Liver (tissue), 9 donors: ENCODE measurements around the gene NCLN. TPM values are rescaled to one million over a fixed set of nuclear protein-coding genes. Genes with fewer than 3 reads are reported as not detected.

Experiments
- DNase-seq: peaks from one replicate; pipeline ENCODE4 v3.0.0-alpha.2; 2017; ENCODE audit warnings: low spot score
- H3K27ac ChIP-seq, 2 donors: one replicate each; pipeline ENCODE4 v1.7.0; 2013; ENCODE audit warnings: inconsistent platforms in 2 of 2, low read length in 2 of 2, control low read depth in 1 of 2, low read depth in 1 of 2, mild to moderate bottlenecking in 1 of 2
- H3K27me3 ChIP-seq, 4 donors: one replicate each; pipeline versions ENCODE4 v1.6.1 to v1.7.0; 2013; ENCODE audit warnings: low read length in 3 of 4, inconsistent platforms in 1 of 4, mild to moderate bottlenecking in 1 of 4, moderate library complexity in 1 of 4; ENCODE audit not compliant: control insufficient read depth in 4 of 4, insufficient read depth in 4 of 4
- H3K36me3 ChIP-seq, 4 donors: one replicate each; pipeline versions ENCODE4 v1.6.1 to v1.7.0; 2013; ENCODE audit warnings: low read length in 3 of 4, mild to moderate bottlenecking in 3 of 4, low read depth in 1 of 4, moderate library complexity in 1 of 4; ENCODE audit not compliant: control insufficient read depth in 4 of 4, insufficient read depth in 3 of 4
- H3K4me1 ChIP-seq, 4 donors: one replicate each; pipeline versions ENCODE4 v1.6.1 to v1.7.0; 2013; ENCODE audit warnings: low read length in 3 of 4, mild to moderate bottlenecking in 3 of 4, moderate library complexity in 1 of 4; ENCODE audit not compliant: control insufficient read depth in 4 of 4, insufficient read depth in 4 of 4
- H3K4me3 ChIP-seq, 3 donors: one replicate each; pipeline versions ENCODE4 v1.6.1 to v1.7.0; 2013; ENCODE audit warnings: low read length in 3 of 3, control low read depth in 1 of 3, low read depth in 1 of 3, mild to moderate bottlenecking in 1 of 3
- H3K9ac ChIP-seq, 2 donors: one replicate each; pipeline ENCODE4 v1.7.0; 2013; ENCODE audit warnings: low read length in 2 of 2, mild to moderate bottlenecking in 2 of 2, moderate library complexity in 2 of 2, control low read depth in 1 of 2, low read depth in 1 of 2
- H3K9me3 ChIP-seq, 4 donors: one replicate each; pipeline versions ENCODE4 v1.6.1 to v1.7.0; 2013; ENCODE audit warnings: low read length in 3 of 4; ENCODE audit not compliant: control insufficient read depth in 4 of 4
- EGR1 ChIP-seq, 2 donors: IDR thresholded peaks; 2 replicates each; pipeline ENCODE4 v1.6.1; 2016 to 2018; ENCODE audit warnings: antibody characterized with exemption in 2 of 2, low read depth in 2 of 2
- FOXA1 ChIP-seq: IDR thresholded peaks from 2 replicates; pipeline ENCODE4 v1.6.1; 2016; ENCODE audit warnings: antibody characterized with exemption
- FOXA2 ChIP-seq: IDR thresholded peaks from 2 replicates; pipeline ENCODE4 v1.6.1; 2016; ENCODE audit warnings: antibody characterized with exemption
- GABPA ChIP-seq, 2 donors: IDR thresholded peaks in 1 of 2; conservative IDR thresholded peaks in 1 of 2; 2 replicates each; pipeline ENCODE4 v1.6.1; 2016; ENCODE audit warnings: antibody characterized with exemption in 2 of 2, mild to moderate bottlenecking in 1 of 2, moderate library complexity in 1 of 2
- HNF4A ChIP-seq, 2 donors: conservative IDR thresholded peaks; 2 replicates each; pipeline ENCODE4 v1.6.1; 2016; ENCODE audit warnings: antibody characterized with exemption in 2 of 2, mild to moderate bottlenecking in 2 of 2
- HNF4G ChIP-seq: IDR thresholded peaks from 2 replicates; pipeline ENCODE4 v1.6.1; 2016; ENCODE audit warnings: antibody characterized with exemption
- JUND ChIP-seq, 2 donors: IDR thresholded peaks; 2 replicates each; pipeline ENCODE4 v1.6.1; 2016; ENCODE audit warnings: antibody characterized with exemption in 2 of 2
- NR2F2 ChIP-seq: IDR thresholded peaks from 2 replicates; pipeline ENCODE4 v1.6.1; 2016; ENCODE audit warnings: antibody characterized with exemption
- RAD21 ChIP-seq, 2 donors: IDR thresholded peaks; 2 replicates each; pipeline ENCODE4 v1.6.1; 2016; ENCODE audit warnings: antibody characterized with exemption in 2 of 2, mild to moderate bottlenecking in 2 of 2
- WGBS: extraction: QIAGEN DNeasy Blood & Tissue Kit; methylation state at CpG from one replicate; pipeline ENCODE4 v1.1.7; 2013; 5-methylcytosine and 5-hydroxymethylcytosine counted together
- polyA plus RNA-seq, 2 donors: library from polyadenylated mRNA; stranded (reverse) in 1 of 2; unstranded in 1 of 2; fragments of 200-250 nt in 1 of 2; fragments of >200 nt in 1 of 2; fragmentation: Nextera tagmentation in 1 of 2; extraction: Ambion mirVana in 1 of 2; gene quantifications; one replicate each; pipeline versions ENCODE4 v1.2.1 to v1.2.3, GENCODE V29; 2013 to 2015
- total RNA-seq, 2 donors: library from RNA; depleted of rRNA; stranded (reverse); fragments of >200 nt; gene quantifications; one replicate each; pipeline ENCODE4 v1.2.3, GENCODE V29; 2014
- TF ChIP-seq, protein P1 (sequence below): IDR thresholded peaks from 2 replicates; pipeline ENCODE4 v1.6.1; 2016; ENCODE audit warnings: antibody characterized with exemption
- TF ChIP-seq, protein P2 (sequence below): fragments of 150-350 bp; IDR thresholded peaks from 2 replicates; pipeline ENCODE4 v1.5.1; 2017; ENCODE audit warnings: improper control_type of control experiment, low read depth, low read length; ENCODE audit not compliant: missing input control
- TF ChIP-seq, protein P3 (sequence below): IDR thresholded peaks from 2 replicates; pipeline ENCODE4 v1.6.1; 2016; ENCODE audit warnings: antibody characterized with exemption, mild to moderate bottlenecking
- TF ChIP-seq, protein P4 (sequence below): IDR thresholded peaks from 2 replicates; pipeline ENCODE4 v1.6.1; 2016; ENCODE audit warnings: antibody characterized with exemption
- donor health status: healthy.
- donor health status: healthy.
- donor health status: healthy.
- donor health status: healthy.
- donor health status: healthy.

Gene NCLN
- total and polyA plus RNA-seq, 4 donors: 29.5 to 50.8 (median 38.4) TPM

DNA sequence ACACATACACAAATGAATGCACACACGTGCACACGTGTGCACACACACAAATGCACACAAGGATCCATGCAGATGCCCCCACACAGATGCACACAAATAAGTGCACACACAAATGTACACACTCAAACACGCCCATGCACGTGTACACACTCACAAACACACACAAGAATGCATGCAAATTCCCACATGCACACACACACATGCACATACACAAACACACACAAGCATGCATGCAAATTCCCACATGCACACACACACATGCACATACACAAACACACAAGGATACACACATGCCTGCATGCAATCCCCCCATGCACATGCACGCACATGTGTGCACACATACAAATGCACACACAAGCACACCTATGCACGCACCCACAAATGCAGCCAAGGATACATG, 36.6 kb upstream of the NCLN start:
- Histone ChIP-seq H3K36me3 (no peaks in the 10 kb centered on the region), H3K9ac (no peak overlapping the region), H3K27me3 (no peaks in the 10 kb centered on the region), H3K9me3 (no peaks in the 10 kb centered on the region), H3K4me3 (no peak overlapping the region), H3K4me1 (no peaks in the 10 kb centered on the region), H3K27ac (no peak overlapping the region)
- TF ChIP-seq FOXA1 (no peak), FOXA2 (no peak)
- WGBS: 87% methylated on average over 6 of the region's 6 CpGs
- DNase-seq: no peak

DNA sequence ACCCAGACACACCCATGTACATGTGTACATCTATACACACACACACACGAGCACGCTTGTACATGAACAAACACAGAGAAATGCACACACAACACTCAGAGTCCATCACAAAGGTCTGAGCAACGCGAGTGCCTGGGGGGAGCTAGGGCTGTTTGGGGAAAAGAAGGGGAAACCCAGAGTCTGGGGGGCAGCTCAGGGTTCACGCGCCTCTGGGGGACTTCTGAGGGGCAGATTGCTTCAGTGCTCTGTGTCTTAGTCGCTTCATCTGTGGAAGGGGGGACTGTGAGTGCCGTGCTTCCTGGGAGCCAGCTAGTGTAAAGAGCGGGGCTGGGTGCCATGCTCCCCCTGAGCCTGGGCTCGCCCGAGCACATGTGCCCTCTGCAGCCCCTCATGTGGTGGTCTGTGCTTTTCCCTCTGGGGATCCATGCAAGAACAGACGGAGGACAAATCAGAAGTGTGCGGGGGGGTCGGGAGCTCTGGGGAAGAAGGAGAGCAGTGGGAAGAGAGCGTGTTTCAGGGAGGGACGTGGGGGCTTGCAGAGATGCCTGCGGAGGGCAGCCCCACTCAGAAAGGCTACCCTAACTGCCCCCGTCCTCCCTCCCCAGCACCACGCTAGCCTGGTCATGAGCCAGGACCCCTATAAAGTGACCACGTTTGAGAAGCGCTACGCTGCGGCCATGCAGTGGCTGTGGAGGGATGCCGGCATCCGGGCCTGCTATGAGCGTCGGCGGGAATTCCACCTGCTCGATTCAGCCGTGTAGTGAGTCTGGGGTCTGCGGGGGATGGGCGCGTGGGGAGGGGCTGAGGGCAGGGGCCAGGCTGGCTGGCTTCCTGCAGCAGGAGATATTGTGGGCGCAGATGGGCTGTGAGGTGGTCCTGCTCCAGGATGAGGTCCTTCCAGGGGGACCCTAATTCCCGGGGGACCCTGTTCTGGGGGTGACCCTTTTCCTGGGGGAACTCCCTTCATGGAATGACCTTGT, 35.9 kb upstream of the NCLN start:
- no peak overlapping the region for H3K9ac ChIP-seq
- 57% methylated on average over 35 of the region's 35 CpGs for WGBS
- H3K9me3 ChIP-seq: no peaks in the 10 kb centered on the region
- no peak overlapping the region for H3K4me3 ChIP-seq
- no peak for DNase-seq
- H3K27ac ChIP-seq: no peak overlapping the region
- no peaks in the 10 kb centered on the region for H3K4me1 ChIP-seq
- no peaks in the 10 kb centered on the region for H3K27me3 ChIP-seq
- TF ChIP-seq, protein P1, sequence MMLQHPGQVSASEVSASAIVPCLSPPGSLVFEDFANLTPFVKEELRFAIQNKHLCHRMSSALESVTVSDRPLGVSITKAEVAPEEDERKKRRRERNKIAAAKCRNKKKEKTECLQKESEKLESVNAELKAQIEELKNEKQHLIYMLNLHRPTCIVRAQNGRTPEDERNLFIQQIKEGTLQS: no peak
- TF ChIP-seq, protein P2, sequence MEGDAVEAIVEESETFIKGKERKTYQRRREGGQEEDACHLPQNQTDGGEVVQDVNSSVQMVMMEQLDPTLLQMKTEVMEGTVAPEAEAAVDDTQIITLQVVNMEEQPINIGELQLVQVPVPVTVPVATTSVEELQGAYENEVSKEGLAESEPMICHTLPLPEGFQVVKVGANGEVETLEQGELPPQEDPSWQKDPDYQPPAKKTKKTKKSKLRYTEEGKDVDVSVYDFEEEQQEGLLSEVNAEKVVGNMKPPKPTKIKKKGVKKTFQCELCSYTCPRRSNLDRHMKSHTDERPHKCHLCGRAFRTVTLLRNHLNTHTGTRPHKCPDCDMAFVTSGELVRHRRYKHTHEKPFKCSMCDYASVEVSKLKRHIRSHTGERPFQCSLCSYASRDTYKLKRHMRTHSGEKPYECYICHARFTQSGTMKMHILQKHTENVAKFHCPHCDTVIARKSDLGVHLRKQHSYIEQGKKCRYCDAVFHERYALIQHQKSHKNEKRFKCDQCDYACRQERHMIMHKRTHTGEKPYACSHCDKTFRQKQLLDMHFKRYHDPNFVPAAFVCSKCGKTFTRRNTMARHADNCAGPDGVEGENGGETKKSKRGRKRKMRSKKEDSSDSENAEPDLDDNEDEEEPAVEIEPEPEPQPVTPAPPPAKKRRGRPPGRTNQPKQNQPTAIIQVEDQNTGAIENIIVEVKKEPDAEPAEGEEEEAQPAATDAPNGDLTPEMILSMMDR: no peak
- TF ChIP-seq JUND (IDR thresholded peaks at IDR 0.05): no peak
- TF ChIP-seq, protein P3, sequence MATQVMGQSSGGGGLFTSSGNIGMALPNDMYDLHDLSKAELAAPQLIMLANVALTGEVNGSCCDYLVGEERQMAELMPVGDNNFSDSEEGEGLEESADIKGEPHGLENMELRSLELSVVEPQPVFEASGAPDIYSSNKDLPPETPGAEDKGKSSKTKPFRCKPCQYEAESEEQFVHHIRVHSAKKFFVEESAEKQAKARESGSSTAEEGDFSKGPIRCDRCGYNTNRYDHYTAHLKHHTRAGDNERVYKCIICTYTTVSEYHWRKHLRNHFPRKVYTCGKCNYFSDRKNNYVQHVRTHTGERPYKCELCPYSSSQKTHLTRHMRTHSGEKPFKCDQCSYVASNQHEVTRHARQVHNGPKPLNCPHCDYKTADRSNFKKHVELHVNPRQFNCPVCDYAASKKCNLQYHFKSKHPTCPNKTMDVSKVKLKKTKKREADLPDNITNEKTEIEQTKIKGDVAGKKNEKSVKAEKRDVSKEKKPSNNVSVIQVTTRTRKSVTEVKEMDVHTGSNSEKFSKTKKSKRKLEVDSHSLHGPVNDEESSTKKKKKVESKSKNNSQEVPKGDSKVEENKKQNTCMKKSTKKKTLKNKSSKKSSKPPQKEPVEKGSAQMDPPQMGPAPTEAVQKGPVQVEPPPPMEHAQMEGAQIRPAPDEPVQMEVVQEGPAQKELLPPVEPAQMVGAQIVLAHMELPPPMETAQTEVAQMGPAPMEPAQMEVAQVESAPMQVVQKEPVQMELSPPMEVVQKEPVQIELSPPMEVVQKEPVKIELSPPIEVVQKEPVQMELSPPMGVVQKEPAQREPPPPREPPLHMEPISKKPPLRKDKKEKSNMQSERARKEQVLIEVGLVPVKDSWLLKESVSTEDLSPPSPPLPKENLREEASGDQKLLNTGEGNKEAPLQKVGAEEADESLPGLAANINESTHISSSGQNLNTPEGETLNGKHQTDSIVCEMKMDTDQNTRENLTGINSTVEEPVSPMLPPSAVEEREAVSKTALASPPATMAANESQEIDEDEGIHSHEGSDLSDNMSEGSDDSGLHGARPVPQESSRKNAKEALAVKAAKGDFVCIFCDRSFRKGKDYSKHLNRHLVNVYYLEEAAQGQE: no peak
- TF ChIP-seq NR2F2: no peak
- TF ChIP-seq EGR1 (IDR thresholded peaks at IDR 0.05; ENCODE audit: low read depth in 2 of 2): no peak
- TF ChIP-seq, protein P4, sequence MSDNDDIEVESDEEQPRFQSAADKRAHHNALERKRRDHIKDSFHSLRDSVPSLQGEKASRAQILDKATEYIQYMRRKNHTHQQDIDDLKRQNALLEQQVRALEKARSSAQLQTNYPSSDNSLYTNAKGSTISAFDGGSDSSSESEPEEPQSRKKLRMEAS: no peak
- TF ChIP-seq HNF4A (conservative IDR thresholded peaks at IDR 0.05): no peak
- TF ChIP-seq HNF4G: no peak
- no peak for TF ChIP-seq RAD21 (IDR thresholded peaks at IDR 0.05)
- no peak for TF ChIP-seq GABPA (IDR thresholded peaks at IDR 0.05 in 1 of 2, conservative IDR thresholded peaks at IDR 0.05 in 1 of 2)
- no peaks in the 10 kb centered on the region for H3K36me3 ChIP-seq
